Left ventricle myocardium inferior (tissue), 1 donor: Measurements from ENCODE around the gene TDRD12. TPM values are rescaled to one million over a fixed set of nuclear protein-coding genes. Genes with fewer than 3 reads are reported as not detected.

ENCODE experiments used
- DNase-seq: peaks from one replicate; pipeline ENCODE4 v3.0.0-alpha.2; 2020
- H3K27ac ChIP-seq: fragments of 200-600 bp; replicated peaks from 2 replicates; pipeline ENCODE4 v1.8.0; 2021
- H3K27me3 ChIP-seq: fragments of 200-600 bp; 2 replicates; pipeline ENCODE4 v1.8.0; 2021; ENCODE audit warnings: low read depth
- H3K36me3 ChIP-seq: fragments of 200-600 bp; 2 replicates; pipeline ENCODE4 v1.8.0; 2021
- H3K4me1 ChIP-seq: fragments of 200-600 bp; 2 replicates; pipeline ENCODE4 v1.8.0; 2021
- H3K4me3 ChIP-seq: fragments of 200-600 bp; 2 replicates; pipeline ENCODE4 v1.8.0; 2021; ENCODE audit warnings: mild to moderate bottlenecking, moderate library complexity
- H3K9me3 ChIP-seq: fragments of 200-600 bp; replicated peaks from 2 replicates; pipeline ENCODE4 v1.8.0; 2021
- CTCF ChIP-seq: fragments of 200-600 bp; IDR thresholded peaks from 2 replicates; pipeline ENCODE4 v1.8.0; 2021; ENCODE audit warnings: antibody characterized with exemption, mild to moderate bottlenecking, borderline replicate concordance
- intact Hi-C: fragments of 100-400 bp; cut with micrococcal nuclease; formaldehyde crosslinking; loops from one replicate; pipeline ENCODE4 v1.11.0; 2022
- total RNA-seq: library from RNA; stranded (reverse); fragmentation: NEBNext Ultra II Directional; extraction: Animal tissue kit (Norgen Biotek cat#: 25700); gene quantifications from one replicate; pipeline ENCODE4 v1.2.1, GENCODE V29; 2021
- donor health status: DM: no; HTN: yes; CAD: no; lungs with severe emphysema.

TDRD12 gene
- total RNA-seq, 1 donor from 2014 or later, result not detected

GRCh38 chr19:32875428-32875827 lies 155.9 kb downstream of the TDRD12 start:
- Histone ChIP-seq H3K27ac (no peak overlapping the region), H3K4me3 (no peak overlapping the region), H3K27me3 (no peaks in the 10 kb centered on the region), H3K4me1 (no peaks in the 10 kb centered on the region), H3K36me3 (peaks cover 28% of the 10 kb centered on the region), H3K9me3 (no peaks in the 10 kb centered on the region)
- no peak for DNase-seq
- no peak for TF ChIP-seq CTCF
- intact Hi-C loops, result no loop called here

DNA sequence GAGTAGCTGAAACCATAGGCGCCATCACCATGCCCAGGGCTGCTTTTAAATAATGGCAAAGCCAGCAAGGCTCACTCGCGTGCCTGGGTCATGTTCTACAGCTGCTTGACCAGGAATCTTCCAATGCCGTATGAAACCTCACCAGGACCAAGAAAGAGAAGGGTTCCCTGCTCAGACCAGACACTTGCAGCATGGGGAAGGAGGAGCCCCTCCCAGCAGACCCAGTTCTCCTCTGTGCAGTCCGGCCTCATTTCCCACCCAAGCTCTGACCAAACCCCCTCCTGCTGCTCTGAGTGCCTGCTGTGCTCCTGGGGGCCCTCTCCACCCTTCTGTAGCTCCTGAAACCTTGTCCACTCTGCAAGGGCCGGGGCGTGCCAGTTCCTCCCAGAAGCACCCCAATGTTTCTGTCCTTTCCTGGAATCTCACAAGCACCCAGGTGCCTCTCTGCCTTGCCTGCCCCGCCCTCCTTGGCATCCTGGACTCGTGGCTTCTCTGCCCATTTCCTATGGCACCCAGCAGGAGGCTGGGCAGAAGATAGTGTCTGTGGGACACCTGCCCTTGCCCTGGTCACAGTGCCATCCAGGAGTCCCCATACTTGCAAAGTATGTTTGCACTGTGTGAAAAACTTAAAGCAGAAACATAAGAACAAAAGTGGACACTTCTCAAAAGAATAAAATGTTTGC lies 156.8 kb downstream of the TDRD12 start:
- H3K9me3 ChIP-seq, result no peaks in the 10 kb centered on the region
- intact Hi-C loops, result no loop called here
- peaks cover 28% of the 10 kb centered on the region for H3K36me3 ChIP-seq
- no peak for TF ChIP-seq CTCF
- no peaks in the 10 kb centered on the region for H3K27me3 ChIP-seq
- no peak overlapping the region for H3K27ac ChIP-seq
- no peak for DNase-seq
- H3K4me3 ChIP-seq, result no peak overlapping the region
- no peaks in the 10 kb centered on the region for H3K4me1 ChIP-seq

GRCh38 chr19:32876919-32877285 lies 157.3 kb downstream of the TDRD12 start:
- no peak for TF ChIP-seq CTCF
- H3K27me3 ChIP-seq, result no peaks in the 10 kb centered on the region
- H3K4me1 ChIP-seq, result no peaks in the 10 kb centered on the region
- H3K36me3 ChIP-seq, result peaks cover 28% of the 10 kb centered on the region
- intact Hi-C loops, result no loop called here
- H3K27ac ChIP-seq, result no peak overlapping the region
- H3K4me3 ChIP-seq, result no peak overlapping the region
- H3K9me3 ChIP-seq, result no peaks in the 10 kb centered on the region
- no peak for DNase-seq

Other genes starting within 250 kb of the TDRD12 start
- gene PDCD5, start 138.6 kb upstream of the TDRD12 start, total RNA-seq, result 110 TPM
- gene ANKRD27, start 44.6 kb upstream of the TDRD12 start, total RNA-seq, result 18.0 TPM
- 8.6 TPM for gene RGS9BP, start 43.9 kb upstream of the TDRD12 start, total RNA-seq
- gene NUDT19, start 27.9 kb upstream of the TDRD12 start, total RNA-seq, result 22.7 TPM
- not detected for gene SLC7A9, start 150.0 kb downstream of the TDRD12 start, total RNA-seq